Omental fat pad (tissue), 4 donors: ENCODE measurements around the gene CSRP1. TPM values are rescaled to one million over a fixed set of nuclear protein-coding genes. Genes with fewer than 3 reads are reported as not detected.

Source experiments
- ATAC-seq: fragments of 150-250 bp; one replicate; pipeline ENCODE4 v1.9.1; 2016; ENCODE audit warnings: mild to moderate bottlenecking, moderate library complexity; ENCODE audit not compliant: low FRiP score
- DNase-seq: peaks from one replicate; pipeline ENCODE4 v3.0.0-alpha.2; 2019; ENCODE audit warnings: low spot score
- total RNA-seq, 4 donors: library from RNA; depleted of rRNA; stranded (reverse); fragments of >200 nt; gene quantifications; one replicate each; pipeline ENCODE4 v1.1.0, GENCODE V29; 2016
- TF ChIP-seq, protein P1 (sequence below), 3 donors: fragments of 450-650 bp; IDR thresholded peaks; one replicate each; pipeline ENCODE4 v1.5.1; 2016 to 2017; ENCODE audit warnings: antibody characterized with exemption in 3 of 3, mild to moderate bottlenecking in 3 of 3, moderate library complexity in 2 of 3

The CSRP1 gene
- total RNA-seq, 4 donors from 2014 or later, result 258 to 670 (median 416) TPM

GRCh38 chr1:201501144-201501543 lies 5.8 kb downstream of the CSRP1 start:
- ATAC-seq (no peak), DNase-seq (no peak)
- TF ChIP-seq, protein P1, sequence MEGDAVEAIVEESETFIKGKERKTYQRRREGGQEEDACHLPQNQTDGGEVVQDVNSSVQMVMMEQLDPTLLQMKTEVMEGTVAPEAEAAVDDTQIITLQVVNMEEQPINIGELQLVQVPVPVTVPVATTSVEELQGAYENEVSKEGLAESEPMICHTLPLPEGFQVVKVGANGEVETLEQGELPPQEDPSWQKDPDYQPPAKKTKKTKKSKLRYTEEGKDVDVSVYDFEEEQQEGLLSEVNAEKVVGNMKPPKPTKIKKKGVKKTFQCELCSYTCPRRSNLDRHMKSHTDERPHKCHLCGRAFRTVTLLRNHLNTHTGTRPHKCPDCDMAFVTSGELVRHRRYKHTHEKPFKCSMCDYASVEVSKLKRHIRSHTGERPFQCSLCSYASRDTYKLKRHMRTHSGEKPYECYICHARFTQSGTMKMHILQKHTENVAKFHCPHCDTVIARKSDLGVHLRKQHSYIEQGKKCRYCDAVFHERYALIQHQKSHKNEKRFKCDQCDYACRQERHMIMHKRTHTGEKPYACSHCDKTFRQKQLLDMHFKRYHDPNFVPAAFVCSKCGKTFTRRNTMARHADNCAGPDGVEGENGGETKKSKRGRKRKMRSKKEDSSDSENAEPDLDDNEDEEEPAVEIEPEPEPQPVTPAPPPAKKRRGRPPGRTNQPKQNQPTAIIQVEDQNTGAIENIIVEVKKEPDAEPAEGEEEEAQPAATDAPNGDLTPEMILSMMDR (IDR thresholded peaks at IDR 0.05), result no peak

DNA sequence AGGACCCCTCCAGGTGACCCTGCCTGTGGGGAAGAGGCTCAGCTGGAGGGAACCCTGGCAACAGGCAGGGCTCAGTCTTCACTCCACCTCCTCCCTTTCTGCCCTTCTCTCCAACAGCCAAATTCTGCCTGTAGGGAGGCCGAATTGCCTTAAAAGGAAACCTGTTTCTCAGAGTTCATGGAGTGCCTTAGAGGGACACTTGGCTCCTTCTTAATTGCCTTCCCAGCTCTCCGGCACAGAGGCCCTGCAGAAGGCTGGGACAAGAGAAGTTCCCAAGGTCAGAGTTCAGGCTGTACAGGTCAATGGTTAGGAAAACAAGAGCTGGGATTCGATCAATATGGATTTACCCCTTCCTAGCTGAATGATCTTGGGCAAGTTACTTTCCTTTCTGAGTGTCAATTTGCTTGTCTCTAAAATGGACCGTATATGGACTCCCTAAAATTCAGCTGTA lies 6.2 kb downstream of the CSRP1 start:
- DNase-seq (no peak), ATAC-seq (no peak)
- TF ChIP-seq, protein P1 (IDR thresholded peaks at IDR 0.05), result no peak

GRCh38 chr1:201499795-201500669 lies 6.9 kb downstream of the CSRP1 start:
- DNase-seq, result no peak
- no peak for ATAC-seq

DNA sequence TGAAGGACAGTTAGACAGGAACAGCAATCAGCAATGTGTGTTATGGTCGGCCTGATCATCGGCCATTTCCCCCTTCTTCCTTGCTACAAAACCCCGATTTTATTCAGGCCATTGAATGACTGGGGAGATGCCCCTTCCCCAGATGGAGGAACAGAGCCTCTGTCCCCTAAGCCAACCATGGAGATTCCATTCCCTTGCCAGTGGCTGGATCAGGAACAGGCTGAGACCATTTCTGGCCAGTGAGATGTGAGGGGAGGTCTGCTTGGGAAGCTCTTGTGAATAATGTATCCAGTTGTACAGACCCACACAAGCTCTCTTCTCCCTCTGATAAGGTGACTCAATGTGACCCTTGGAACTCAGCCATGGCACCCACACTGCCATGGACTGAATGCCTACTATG lies 7.7 kb downstream of the CSRP1 start:
- DNase-seq (no peak), ATAC-seq (no peak)
- TF ChIP-seq, protein P1 (IDR thresholded peaks at IDR 0.05), result no peak

More at GRCh38 chr1:201499795-201500669, 6.9 kb downstream of the CSRP1 start:
- TF ChIP-seq, protein P1 (IDR thresholded peaks at IDR 0.05), result no peak

GRCh38 chr1:201498621-201499020 lies 8.3 kb downstream of the CSRP1 start:
- TF ChIP-seq, protein P1 (IDR thresholded peaks at IDR 0.05), result no peak
- DNase-seq, result no peak
- no peak for ATAC-seq

DNA sequence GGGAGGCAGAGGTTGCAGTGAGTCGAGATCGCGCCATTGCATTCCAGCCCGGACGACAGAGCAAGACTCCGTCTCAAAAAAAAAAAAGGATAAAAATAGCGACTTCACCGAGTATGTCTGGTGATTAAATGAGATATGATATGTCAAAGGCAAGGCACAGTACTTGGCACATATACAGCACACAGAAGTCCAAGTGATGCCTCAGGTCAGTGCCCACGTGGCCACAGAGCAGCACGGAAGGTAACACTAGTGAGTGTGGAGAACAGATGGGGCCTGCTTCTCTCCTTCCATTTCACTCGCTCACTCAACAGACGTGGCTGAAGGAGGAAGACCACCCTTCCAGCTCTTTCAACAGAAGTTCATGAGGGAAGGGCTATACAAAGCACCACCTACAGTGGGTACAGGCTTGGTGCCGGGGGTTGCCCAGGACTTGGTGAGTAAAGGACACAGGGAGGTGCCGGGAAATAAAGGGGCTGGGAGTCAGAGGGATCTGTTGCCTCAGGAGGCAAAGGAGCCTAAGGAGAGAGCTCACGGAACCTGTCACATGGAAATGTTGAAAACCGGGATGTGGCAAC lies 8.9 kb downstream of the CSRP1 start:
- no peak for ATAC-seq

More for the DNA sequence above, 8.9 kb downstream of the CSRP1 start:
- TF ChIP-seq, protein P1 (IDR thresholded peaks at IDR 0.05), result no peak
- DNase-seq, result no peak
